Embryonic facial prominence (tissue), 1 donor: ENCODE measurements around the gene MAGI1.
"Not testable (repeated sequence)": the region's sequence is repeated elsewhere in the genome, so short reads cannot be mapped to it uniquely, and the experiment has no call there.

Source experiments
- DNase-seq: peaks from one replicate; pipeline ENCODE4 v3.0.0-alpha.2; 2016; ENCODE audit errors: extremely low spot score

MAGI1 gene

GRCh38 chr3:65632414-65632813 is 406.3 kb downstream of the MAGI1 start:
- no peak for DNase-seq

GRCh38 chr3:65628978-65629377 is 409.7 kb downstream of the MAGI1 start:
- DNase-seq, result no peak

- DNase-seq, result no peak
Measured at GRCh38 chr3:65627062-65627461, 411.7 kb downstream of the MAGI1 start.

GRCh38 chr3:65625305-65625704 is 413.4 kb downstream of the MAGI1 start:
- DNase-seq, result no peak

GRCh38 chr3:65623362-65623761 is 415.4 kb downstream of the MAGI1 start:
- DNase-seq, result no peak

- DNase-seq, result peak; percentile 35
Measured at GRCh38 chr3:65619888-65620287, 418.8 kb downstream of the MAGI1 start.

- DNase-seq, result peak; percentile 41
Measured at GRCh38 chr3:65619451-65619881, 419.3 kb downstream of the MAGI1 start.

GRCh38 chr3:65618599-65618998 is 420.1 kb downstream of the MAGI1 start:
- no peak for DNase-seq

- DNase-seq, result no peak
Measured at GRCh38 chr3:65617787-65618186, 420.9 kb downstream of the MAGI1 start.

GRCh38 chr3:65617209-65617608 is 421.5 kb downstream of the MAGI1 start:
- no peak for DNase-seq

- no peak for DNase-seq
Measured at GRCh38 chr3:65616563-65616962, 422.2 kb downstream of the MAGI1 start.

- DNase-seq, result no peak
Measured at GRCh38 chr3:65615329-65615728, 423.4 kb downstream of the MAGI1 start.

- no peak for DNase-seq
Measured at GRCh38 chr3:65614585-65614984, 424.1 kb downstream of the MAGI1 start.

GRCh38 chr3:65607965-65608460 is 430.7 kb downstream of the MAGI1 start:
- not testable (repeated sequence) for DNase-seq

- no peak for DNase-seq
Measured at GRCh38 chr3:65607101-65607500, 431.6 kb downstream of the MAGI1 start.

GRCh38 chr3:65605876-65606432 is 432.8 kb downstream of the MAGI1 start:
- DNase-seq, result no peak

- DNase-seq, result no peak
Measured at GRCh38 chr3:65604863-65605526, 433.7 kb downstream of the MAGI1 start.

GRCh38 chr3:65603631-65604030 is 435.1 kb downstream of the MAGI1 start:
- no peak for DNase-seq

GRCh38 chr3:65600888-65601287 is 437.8 kb downstream of the MAGI1 start:
- DNase-seq, result no peak

GRCh38 chr3:65597952-65598413 is 440.7 kb downstream of the MAGI1 start:
- DNase-seq, result no peak

- peak; percentile 40 for DNase-seq
Measured at GRCh38 chr3:65597226-65597951, 441.3 kb downstream of the MAGI1 start.

GRCh38 chr3:65596571-65597225 is 442.0 kb downstream of the MAGI1 start:
- DNase-seq, result no peak

- DNase-seq, result no peak
Measured at GRCh38 chr3:65596029-65596300, 442.8 kb downstream of the MAGI1 start.
